ENCODE data around the gene RSPH9.

RSPH9 gene

GRCh38 chr6:43707269-43707668 lies 62.4 kb downstream of the RSPH9 start:
- Mint-ChIP-seq H3K27ac (peak overlapping the region; percentile 98 to 100 (median 99)), H3K36me3 (ENCODE audit: low read depth) (no peaks in the 10 kb centered on the region), H3K27me3 (ENCODE audit: low read depth) (peaks cover 2% of the 10 kb centered on the region), H3K4me3 (peak overlapping the region in 2 of 3 experiments; percentile 23 to 24), H3K9me3 (no peaks in the 10 kb centered on the region), H3K4me1 (peaks cover 86% of the 10 kb centered on the region)
- no peak for TF ChIP-seq CTCF (IDR thresholded peaks at IDR 0.05; ENCODE audit: unreplicated experiment in 3 of 3)

- Mint-ChIP-seq H3K36me3 (ENCODE audit: low read depth) (no peaks in the 10 kb centered on the region), H3K4me3 (peak overlapping the region in 1 of 3 experiments; percentile 43), H3K4me1 (peaks cover 86% of the 10 kb centered on the region), H3K9me3 (no peaks in the 10 kb centered on the region), H3K27me3 (ENCODE audit: low read depth) (peaks cover 5% of the 10 kb centered on the region), H3K27ac (peak overlapping the region; percentile 69 to 100 (median 89))
- TF ChIP-seq CTCF (IDR thresholded peaks at IDR 0.05; ENCODE audit: unreplicated experiment in 3 of 3): no peak
Measured at GRCh38 chr6:43707767-43708166, 62.9 kb downstream of the RSPH9 start.

GRCh38 chr6:43708860-43709653 lies 64.2 kb downstream of the RSPH9 start:
- Mint-ChIP-seq H3K4me3 (peak overlapping the region in 2 of 3 experiments; percentile 19 to 53), H3K27me3 (ENCODE audit: low read depth) (peaks cover 5% of the 10 kb centered on the region), H3K9me3 (no peaks in the 10 kb centered on the region), H3K4me1 (peaks cover 78% of the 10 kb centered on the region), H3K36me3 (ENCODE audit: low read depth) (no peaks in the 10 kb centered on the region), H3K27ac (peak overlapping the region; percentile 83 to 97 (median 84))
- TF ChIP-seq CTCF (IDR thresholded peaks at IDR 0.05; ENCODE audit: unreplicated experiment in 3 of 3): no peak

- peak overlapping the region in 1 of 3 experiments; percentile 16 for H3K4me3 Mint-ChIP-seq
- no peak for TF ChIP-seq CTCF (IDR thresholded peaks at IDR 0.05; ENCODE audit: unreplicated experiment in 3 of 3)
- H3K36me3 Mint-ChIP-seq (ENCODE audit: low read depth): no peaks in the 10 kb centered on the region
- peaks cover 5% of the 10 kb centered on the region for H3K27me3 Mint-ChIP-seq (ENCODE audit: low read depth)
- peaks cover 80% of the 10 kb centered on the region for H3K4me1 Mint-ChIP-seq
- no peaks in the 10 kb centered on the region for H3K9me3 Mint-ChIP-seq
- H3K27ac Mint-ChIP-seq: peak overlapping the region; percentile 83 to 97 (median 84)
Measured at GRCh38 chr6:43709654-43710303, 64.9 kb downstream of the RSPH9 start.

GRCh38 chr6:43710576-43710975 lies 65.7 kb downstream of the RSPH9 start:
- Mint-ChIP-seq H3K9me3 (no peaks in the 10 kb centered on the region), H3K4me3 (no peak overlapping the region), H3K36me3 (ENCODE audit: low read depth) (no peaks in the 10 kb centered on the region), H3K27me3 (ENCODE audit: low read depth) (peaks cover 5% of the 10 kb centered on the region), H3K4me1 (peaks cover 77% of the 10 kb centered on the region), H3K27ac (peak overlapping the region; percentile 74 to 97 (median 84))
- TF ChIP-seq CTCF (IDR thresholded peaks at IDR 0.05; ENCODE audit: unreplicated experiment in 3 of 3): no peak
